Retinal pigment epithelial cell (primary cell): ENCODE results near the gene HBA2.

Source experiments
- DNase-seq: peaks from one replicate; pipeline ENCODE4 v3.0.0-alpha.2; 2010; ENCODE audit warnings: low read depth
- H3K4me3 ChIP-seq: 2 replicates; pipeline ENCODE4 v1.5.1; 2011; ENCODE audit warnings: mild to moderate bottlenecking, low read length, control low read depth, moderate library complexity
- TF ChIP-seq, protein P1 (sequence below): conservative IDR thresholded peaks from 2 replicates; pipeline ENCODE4 v1.5.1; 2011; ENCODE audit warnings: low read depth, low read length, control low read depth, inconsistent platforms

HBA2 gene

GRCh38 chr16:212999-213398 is 40.3 kb downstream of the HBA2 start:
- no peak for DNase-seq
- TF ChIP-seq, protein P1, sequence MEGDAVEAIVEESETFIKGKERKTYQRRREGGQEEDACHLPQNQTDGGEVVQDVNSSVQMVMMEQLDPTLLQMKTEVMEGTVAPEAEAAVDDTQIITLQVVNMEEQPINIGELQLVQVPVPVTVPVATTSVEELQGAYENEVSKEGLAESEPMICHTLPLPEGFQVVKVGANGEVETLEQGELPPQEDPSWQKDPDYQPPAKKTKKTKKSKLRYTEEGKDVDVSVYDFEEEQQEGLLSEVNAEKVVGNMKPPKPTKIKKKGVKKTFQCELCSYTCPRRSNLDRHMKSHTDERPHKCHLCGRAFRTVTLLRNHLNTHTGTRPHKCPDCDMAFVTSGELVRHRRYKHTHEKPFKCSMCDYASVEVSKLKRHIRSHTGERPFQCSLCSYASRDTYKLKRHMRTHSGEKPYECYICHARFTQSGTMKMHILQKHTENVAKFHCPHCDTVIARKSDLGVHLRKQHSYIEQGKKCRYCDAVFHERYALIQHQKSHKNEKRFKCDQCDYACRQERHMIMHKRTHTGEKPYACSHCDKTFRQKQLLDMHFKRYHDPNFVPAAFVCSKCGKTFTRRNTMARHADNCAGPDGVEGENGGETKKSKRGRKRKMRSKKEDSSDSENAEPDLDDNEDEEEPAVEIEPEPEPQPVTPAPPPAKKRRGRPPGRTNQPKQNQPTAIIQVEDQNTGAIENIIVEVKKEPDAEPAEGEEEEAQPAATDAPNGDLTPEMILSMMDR, result no peak

GRCh38 chr16:220021-220420 is 47.3 kb downstream of the HBA2 start:
- DNase-seq, result no peak
- TF ChIP-seq, protein P1, result no peak
- H3K4me3 ChIP-seq, result no peak overlapping the region

More at GRCh38 chr16:212999-213398, 40.3 kb downstream of the HBA2 start:
- H3K4me3 ChIP-seq, result no peak overlapping the region
